Smooth muscle cell (in vitro differentiated cells): ENCODE data around the gene FAM98A. TPM values are rescaled to one million over a fixed set of nuclear protein-coding genes. Genes with fewer than 3 reads are reported as not detected.

Source experiments
- DNase-seq: peaks from one replicate; lab custom pipeline; 2025; ENCODE audit not compliant: unreplicated experiment; lab: John Stamatoyannopoulos, UW
- H2AFZ ChIP-seq: fragments of 200-600 bp; sonication (generic); 2 replicates; pipeline ENCODE4 v1.6.0; 2016; ENCODE audit warnings: antibody characterized with exemption, low read depth, mild to moderate bottlenecking
- H3F3A ChIP-seq: fragments of 200-600 bp; sonication (generic); 2 replicates; pipeline ENCODE4 v1.6.0; 2017; ENCODE audit warnings: antibody characterized with exemption, low read depth
- H3K27ac ChIP-seq: fragments of 200-600 bp; sonication (generic); 2 replicates; pipeline ENCODE4 v1.5.1; 2016; ENCODE audit warnings: low read depth, mild to moderate bottlenecking
- H3K27me3 ChIP-seq: fragments of 200-600 bp; sonication (generic); 2 replicates; pipeline ENCODE4 v1.6.1; 2016; ENCODE audit warnings: low read depth, mild to moderate bottlenecking
- H3K36me3 ChIP-seq: fragments of 200-600 bp; sonication (generic); 2 replicates; pipeline ENCODE4 v1.5.1; 2016; ENCODE audit warnings: low read depth
- H3K4me1 ChIP-seq: fragments of 200-600 bp; sonication (generic); 2 replicates; pipeline ENCODE4 v1.5.1; 2016; ENCODE audit warnings: low read depth
- H3K4me2 ChIP-seq: fragments of 200-600 bp; sonication (generic); 2 replicates; pipeline ENCODE4 v1.6.0; 2016; ENCODE audit warnings: mild to moderate bottlenecking
- H3K4me3 ChIP-seq: fragments of 200-600 bp; sonication (generic); 2 replicates; pipeline ENCODE4 v1.5.1; 2016; ENCODE audit warnings: mild to moderate bottlenecking
- H3K79me2 ChIP-seq: fragments of 200-600 bp; sonication (generic); 2 replicates; pipeline ENCODE4 v1.6.0; 2016; ENCODE audit warnings: low read depth, mild to moderate bottlenecking
- H3K9ac ChIP-seq: fragments of 200-600 bp; sonication (generic); 2 replicates; pipeline ENCODE4 v1.6.0; 2016; ENCODE audit warnings: low read depth
- H3K9me3 ChIP-seq: fragments of 200-600 bp; sonication (generic); replicated peaks from 2 replicates; pipeline ENCODE4 v1.5.1; 2016; ENCODE audit warnings: low read depth
- H4K20me1 ChIP-seq: fragments of 200-600 bp; sonication (generic); 2 replicates; pipeline ENCODE4 v1.6.0; 2016; ENCODE audit warnings: low read depth
- WGBS: methylation state at CpG from one replicate; pipeline ENCODE4 v1.1.7; 2016; ENCODE audit warnings: low lambda C conversion rate; 5-methylcytosine and 5-hydroxymethylcytosine counted together
- polyA plus RNA-seq: library from polyadenylated mRNA; unstranded; fragments of >200 nt; fragmentation: Nextera tagmentation; extraction: Ambion mirVana; gene quantifications from 2 replicates; pipeline ENCODE4 v1.2.1, GENCODE V29; 2016
- total RNA-seq: library from RNA; depleted of rRNA; stranded (reverse); fragments of >200 nt; gene quantifications from 2 replicates; pipeline ENCODE4 v1.2.3, GENCODE V29; 2014
- TF ChIP-seq, protein P1 (sequence below): fragments of 200-600 bp; sonication (generic); IDR thresholded peaks from 2 replicates; pipeline ENCODE4 v1.5.1; 2017; ENCODE audit warnings: borderline replicate concordance, mild to moderate bottlenecking, antibody characterized with exemption; ENCODE audit not compliant: insufficient read depth, poor library complexity, severe bottlenecking

Gene FAM98A
- total and polyA plus RNA-seq, 2 experiments from 2014 or later, result 53.5 to 62.4 TPM

DNA sequence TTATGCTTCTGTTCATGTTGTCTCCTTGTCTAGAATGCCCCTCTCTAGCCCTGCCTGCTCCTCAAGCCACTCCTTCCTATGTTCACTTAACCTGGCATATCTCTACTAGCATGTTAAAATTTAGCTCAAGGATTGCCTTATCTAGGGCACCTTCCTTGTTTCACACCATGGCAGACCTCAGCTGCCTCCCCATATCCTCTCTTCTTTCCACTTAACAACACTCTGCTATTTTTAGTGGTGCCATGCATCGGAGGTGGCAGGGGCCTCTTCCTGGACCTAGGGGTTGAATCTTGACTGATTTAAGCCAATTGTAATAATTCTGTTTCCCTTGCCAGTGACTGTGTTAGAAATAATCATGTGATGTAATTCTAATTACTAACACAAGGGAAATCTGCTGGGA is 36.9 kb upstream of the FAM98A start:
- Histone ChIP-seq H3F3A (no peaks in the 10 kb centered on the region), H3K27ac (no peak overlapping the region), H3K4me3 (no peak overlapping the region), H3K79me2 (no peaks in the 10 kb centered on the region), H3K36me3 (no peaks in the 10 kb centered on the region), H3K4me1 (no peaks in the 10 kb centered on the region), H3K9ac (no peak overlapping the region), H3K9me3 (no peaks in the 10 kb centered on the region), H3K27me3 (no peaks in the 10 kb centered on the region), H2AFZ (no peak overlapping the region), H4K20me1 (no peaks in the 10 kb centered on the region), H3K4me2 (no peak overlapping the region)
- WGBS, result 87% methylated on average over 1 of the region's 1 CpG
- TF ChIP-seq, protein P1, sequence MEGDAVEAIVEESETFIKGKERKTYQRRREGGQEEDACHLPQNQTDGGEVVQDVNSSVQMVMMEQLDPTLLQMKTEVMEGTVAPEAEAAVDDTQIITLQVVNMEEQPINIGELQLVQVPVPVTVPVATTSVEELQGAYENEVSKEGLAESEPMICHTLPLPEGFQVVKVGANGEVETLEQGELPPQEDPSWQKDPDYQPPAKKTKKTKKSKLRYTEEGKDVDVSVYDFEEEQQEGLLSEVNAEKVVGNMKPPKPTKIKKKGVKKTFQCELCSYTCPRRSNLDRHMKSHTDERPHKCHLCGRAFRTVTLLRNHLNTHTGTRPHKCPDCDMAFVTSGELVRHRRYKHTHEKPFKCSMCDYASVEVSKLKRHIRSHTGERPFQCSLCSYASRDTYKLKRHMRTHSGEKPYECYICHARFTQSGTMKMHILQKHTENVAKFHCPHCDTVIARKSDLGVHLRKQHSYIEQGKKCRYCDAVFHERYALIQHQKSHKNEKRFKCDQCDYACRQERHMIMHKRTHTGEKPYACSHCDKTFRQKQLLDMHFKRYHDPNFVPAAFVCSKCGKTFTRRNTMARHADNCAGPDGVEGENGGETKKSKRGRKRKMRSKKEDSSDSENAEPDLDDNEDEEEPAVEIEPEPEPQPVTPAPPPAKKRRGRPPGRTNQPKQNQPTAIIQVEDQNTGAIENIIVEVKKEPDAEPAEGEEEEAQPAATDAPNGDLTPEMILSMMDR, result no peak
- DNase-seq, result no peak

DNA sequence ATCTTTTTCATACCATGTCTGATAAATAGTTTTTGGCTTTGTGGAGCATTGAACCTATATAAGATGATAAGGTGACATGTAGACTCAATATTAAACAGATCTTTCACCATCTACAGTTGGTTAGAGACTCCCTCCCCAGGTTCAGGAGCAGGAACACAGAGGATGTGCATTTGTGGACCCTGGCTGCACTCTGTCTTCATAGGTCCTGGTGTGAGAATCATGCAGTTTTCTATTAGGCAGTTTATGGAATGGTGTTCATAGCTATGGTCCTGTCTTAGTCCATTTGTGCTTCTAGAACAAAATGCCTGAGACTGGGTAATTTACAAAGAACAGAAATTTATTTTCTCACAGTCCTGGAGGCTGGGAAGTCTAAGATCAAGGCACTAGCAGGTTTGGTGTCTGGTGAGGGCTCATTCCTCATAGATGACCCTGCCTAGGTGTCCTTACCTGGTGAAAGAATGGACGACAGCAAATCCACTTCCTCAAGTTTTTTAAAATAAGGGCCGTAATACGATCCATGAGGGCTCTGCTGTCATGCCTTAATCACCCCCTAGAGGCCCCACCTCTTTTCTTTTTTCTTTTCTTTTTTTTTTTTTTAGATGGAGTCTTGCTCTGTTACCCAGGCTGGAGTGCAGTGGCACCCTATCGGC is 35.3 kb upstream of the FAM98A start:
- H3K9me3 ChIP-seq, result no peaks in the 10 kb centered on the region
- no peaks in the 10 kb centered on the region for H4K20me1 ChIP-seq
- no peak overlapping the region for H3K27ac ChIP-seq
- H2AFZ ChIP-seq, result no peak overlapping the region
- no peaks in the 10 kb centered on the region for H3K4me1 ChIP-seq
- no peaks in the 10 kb centered on the region for H3F3A ChIP-seq
- H3K79me2 ChIP-seq, result no peaks in the 10 kb centered on the region
- TF ChIP-seq, protein P1, result no peak
- H3K9ac ChIP-seq, result no peak overlapping the region
- no peak for DNase-seq
- 90% methylated on average over 4 of the region's 4 CpGs for WGBS
- no peaks in the 10 kb centered on the region for H3K27me3 ChIP-seq
- H3K4me3 ChIP-seq, result no peak overlapping the region
- H3K4me2 ChIP-seq, result no peak overlapping the region
- H3K36me3 ChIP-seq, result no peaks in the 10 kb centered on the region

DNA sequence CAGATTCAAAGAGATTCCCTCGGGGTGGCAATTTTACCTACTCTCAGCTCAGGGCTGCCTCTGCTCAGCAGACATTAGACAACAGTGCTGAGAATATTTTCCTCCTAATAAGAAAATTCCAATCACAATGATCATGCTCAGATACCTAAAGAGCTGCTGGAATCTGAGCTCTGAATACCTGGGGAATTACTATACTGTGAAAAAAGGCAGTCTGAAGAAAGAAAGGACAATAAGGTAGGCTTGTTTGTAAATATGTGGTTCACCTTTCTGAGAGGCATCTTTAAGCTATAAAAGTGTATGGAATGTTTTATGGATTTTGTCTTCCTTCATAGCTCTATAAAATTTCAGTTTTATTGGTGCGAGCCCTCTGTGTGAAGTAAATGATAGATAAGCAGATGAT is 34.2 kb upstream of the FAM98A start:
- H3K9me3 ChIP-seq, result no peaks in the 10 kb centered on the region
- no peaks in the 10 kb centered on the region for H3F3A ChIP-seq
- no peak overlapping the region for H3K9ac ChIP-seq
- WGBS, result 85% methylated on average over 2 of the region's 2 CpGs
- H3K4me2 ChIP-seq, result peak overlapping the region; percentile 5
- no peak overlapping the region for H3K4me3 ChIP-seq
- DNase-seq, result no peak
- H3K27me3 ChIP-seq, result no peaks in the 10 kb centered on the region
- H3K27ac ChIP-seq, result peak overlapping the region; percentile 9
- H3K36me3 ChIP-seq, result no peaks in the 10 kb centered on the region
- H3K79me2 ChIP-seq, result no peaks in the 10 kb centered on the region
- no peaks in the 10 kb centered on the region for H4K20me1 ChIP-seq
- TF ChIP-seq, protein P1, result no peak
- H3K4me1 ChIP-seq, result no peaks in the 10 kb centered on the region
- peak overlapping the region; percentile 4 for H2AFZ ChIP-seq

DNA sequence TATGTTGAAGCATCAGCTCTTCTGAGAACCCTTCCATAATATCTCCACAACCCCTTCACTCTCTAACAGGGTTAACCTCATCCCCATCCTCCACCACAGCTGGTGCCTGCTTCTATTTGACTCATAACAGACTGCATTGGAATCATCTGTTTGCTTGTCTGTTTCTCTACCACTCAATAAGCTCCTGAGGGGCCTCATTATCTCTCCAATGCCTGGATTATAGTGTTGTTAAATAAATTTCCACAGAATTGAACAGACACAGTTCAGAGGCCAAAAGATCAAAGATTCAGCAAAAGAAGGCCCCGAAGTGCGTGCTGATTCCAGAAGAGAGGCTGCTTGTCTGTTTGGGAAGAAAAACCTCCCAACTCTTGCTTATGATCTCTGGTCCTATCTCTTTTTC is 33.7 kb upstream of the FAM98A start:
- Histone ChIP-seq H3K27me3 (no peaks in the 10 kb centered on the region), H2AFZ (peak overlapping the region; percentile 4), H3K4me3 (no peak overlapping the region), H3K4me2 (peak overlapping the region; percentile 5), H3K9me3 (no peaks in the 10 kb centered on the region), H4K20me1 (no peaks in the 10 kb centered on the region), H3K36me3 (no peaks in the 10 kb centered on the region), H3K4me1 (no peaks in the 10 kb centered on the region), H3K27ac (peak overlapping the region; percentile 9), H3K79me2 (no peaks in the 10 kb centered on the region), H3F3A (no peaks in the 10 kb centered on the region), H3K9ac (no peak overlapping the region)
- no peak for DNase-seq
- TF ChIP-seq, protein P1, result no peak
- WGBS, result 66% methylated on average over 2 of the region's 2 CpGs
